Raji (cell line): ENCODE data around the gene TLX1.

Source experiments
- POLR2A ChIP-seq: IDR thresholded peaks from 2 replicates; pipeline ENCODE4 v1.6.1; 2011; ENCODE audit warnings: low read depth, low read length, control low read depth; ENCODE audit not compliant: insufficient read depth

Gene TLX1

GRCh38 chr10:101123815-101124617, 7.1 kb upstream of the TLX1 start:
- TF ChIP-seq POLR2A = no peak

GRCh38 chr10:101124933-101125332, 6.2 kb upstream of the TLX1 start:
- no peak for TF ChIP-seq POLR2A

- no peak for TF ChIP-seq POLR2A
These were observed 4.1 kb upstream of the TLX1 start for GRCh38 chr10:101126684-101127628.

DNA sequence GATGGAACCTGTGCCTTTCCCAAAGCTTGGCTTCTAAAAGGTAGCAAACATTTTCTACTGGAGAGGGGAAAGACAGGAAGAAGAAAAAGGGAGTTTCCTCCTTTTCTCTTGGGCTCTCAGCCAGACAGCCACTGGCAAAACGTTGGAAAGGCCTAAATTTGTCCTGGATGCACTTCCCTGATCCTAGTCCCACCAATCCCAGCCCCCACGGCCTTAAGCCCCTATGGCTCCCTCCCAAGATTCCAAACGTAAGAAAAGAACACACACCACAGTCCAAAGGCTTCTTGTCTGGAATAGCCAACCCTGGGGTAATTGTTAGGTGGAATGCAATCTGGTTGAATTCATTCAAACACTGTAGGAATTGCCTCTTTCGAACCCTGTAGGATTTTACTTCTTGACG, 959 bp upstream of the TLX1 start:
- TF ChIP-seq POLR2A = no peak

GRCh38 chr10:101131962-101132635, 999 bp downstream of the TLX1 start:
- TF ChIP-seq POLR2A = no peak

DNA sequence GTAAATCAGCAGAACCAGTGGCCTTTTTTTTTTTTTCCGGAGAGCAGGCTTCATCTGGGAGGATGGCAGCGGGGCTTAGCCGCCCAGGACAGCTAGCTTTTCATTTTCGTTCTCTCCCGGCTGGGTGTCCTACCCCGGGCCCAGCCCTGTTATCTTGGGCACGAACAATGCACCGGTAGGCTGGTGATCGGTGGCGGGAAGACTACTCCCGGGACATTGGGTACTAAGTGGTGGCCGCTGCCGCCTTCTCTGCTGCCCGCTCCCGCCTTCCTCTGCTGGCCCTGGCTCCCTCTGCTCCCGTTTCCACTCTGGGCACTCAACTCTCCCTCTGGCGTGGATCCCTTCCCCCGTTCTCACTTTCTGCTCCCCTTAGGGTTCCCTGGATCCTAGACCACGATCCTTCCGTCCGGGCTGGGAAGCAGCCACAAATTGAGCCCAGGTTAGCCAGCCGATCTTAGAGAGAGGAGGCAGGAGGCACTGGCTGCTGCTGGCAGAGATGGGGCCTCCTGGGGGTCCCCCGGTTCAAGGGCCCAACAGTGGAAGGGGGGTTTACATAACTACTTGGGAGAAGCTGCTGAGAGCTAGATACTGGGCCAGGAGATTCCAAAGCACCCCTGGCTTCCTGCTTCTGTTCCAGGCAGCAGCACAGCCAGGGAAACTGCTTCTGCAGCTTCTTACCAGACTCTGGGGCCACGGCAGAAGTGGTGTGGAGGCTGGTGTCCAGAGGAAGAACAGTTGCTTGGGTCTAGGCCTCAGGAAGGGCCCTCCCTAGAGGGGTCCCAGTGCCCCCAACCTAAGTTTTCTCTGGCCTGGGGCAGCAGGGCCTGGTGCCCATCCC, 1.8 kb downstream of the TLX1 start:
- TF ChIP-seq POLR2A = no peak

DNA sequence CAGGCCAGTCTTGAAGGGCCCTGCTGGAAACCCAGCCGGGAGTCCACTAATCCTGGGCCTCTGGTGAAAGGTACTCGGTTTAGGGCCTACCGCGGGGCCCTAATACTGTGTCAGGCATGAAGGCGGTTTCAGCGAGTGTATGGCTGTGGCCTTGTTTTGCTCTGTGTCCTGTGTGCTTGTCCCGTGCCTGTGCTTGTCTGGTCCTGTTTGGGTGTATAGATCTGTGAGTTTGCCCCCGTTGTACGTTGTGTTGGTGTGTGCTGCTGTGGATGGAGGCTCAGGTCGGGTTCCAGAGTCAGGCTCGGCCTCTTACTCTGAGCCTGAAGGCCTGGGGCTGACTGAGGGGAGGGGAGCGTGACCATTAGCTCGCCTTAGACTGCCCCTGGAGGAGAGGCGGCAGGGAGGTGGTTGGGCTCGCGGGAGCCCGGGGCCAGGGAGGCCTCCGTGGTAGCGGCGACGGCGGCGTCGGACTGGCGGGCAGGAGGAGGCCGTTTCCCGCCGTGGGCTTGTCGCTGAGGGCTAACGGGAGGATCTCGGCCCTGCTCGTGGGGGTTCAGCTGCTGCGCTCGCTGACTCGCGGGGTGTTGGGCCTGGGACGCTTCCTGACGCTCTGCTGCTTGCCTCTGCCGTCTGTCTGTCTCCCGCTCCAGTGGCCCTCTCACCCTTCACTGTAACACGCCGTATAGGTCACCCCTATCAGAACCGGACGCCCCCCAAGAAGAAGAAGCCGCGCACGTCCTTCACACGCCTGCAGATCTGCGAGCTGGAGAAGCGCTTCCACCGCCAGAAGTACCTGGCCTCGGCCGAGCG, 2.6 kb downstream of the TLX1 start:
- no peak for TF ChIP-seq POLR2A

DNA sequence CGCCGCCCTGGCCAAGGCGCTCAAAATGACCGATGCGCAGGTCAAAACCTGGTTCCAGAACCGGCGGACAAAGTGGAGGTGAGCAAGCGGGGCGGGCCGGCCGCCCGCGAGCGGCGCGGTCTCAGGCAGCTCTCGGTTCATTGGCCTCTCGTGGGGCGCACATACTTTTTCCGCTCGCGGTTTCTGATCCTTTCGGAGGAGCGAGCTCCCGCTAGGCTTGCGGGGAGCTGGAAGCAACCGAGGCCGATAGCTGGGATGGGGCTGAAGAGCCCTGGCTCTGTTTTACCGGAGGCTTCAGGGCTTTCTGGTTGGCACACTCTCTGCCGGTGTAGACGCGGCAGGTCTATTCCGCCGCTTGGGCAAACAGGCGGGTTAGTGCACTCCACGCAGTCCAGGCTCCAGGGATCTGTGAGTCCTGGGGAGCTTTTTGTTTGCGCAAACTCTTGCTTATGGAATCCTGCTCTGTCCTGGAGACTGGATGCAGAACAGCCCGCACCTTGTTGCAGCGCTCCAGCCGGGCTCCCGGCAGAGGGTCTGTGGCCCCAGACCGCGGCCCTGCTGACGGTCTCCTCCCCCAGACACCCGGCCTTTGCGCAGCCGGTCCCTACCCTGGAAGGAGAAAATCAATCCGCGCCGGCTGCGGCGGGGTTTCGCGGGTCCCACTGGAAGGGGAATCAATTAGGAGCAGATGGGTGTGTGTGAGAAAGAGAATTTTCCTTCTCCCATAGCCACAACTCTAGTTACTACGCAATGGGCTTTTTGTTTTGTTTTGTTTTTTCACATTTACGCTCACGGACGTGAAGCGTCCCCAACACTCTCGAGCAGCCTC, 3.4 kb downstream of the TLX1 start:
- no peak for TF ChIP-seq POLR2A

DNA sequence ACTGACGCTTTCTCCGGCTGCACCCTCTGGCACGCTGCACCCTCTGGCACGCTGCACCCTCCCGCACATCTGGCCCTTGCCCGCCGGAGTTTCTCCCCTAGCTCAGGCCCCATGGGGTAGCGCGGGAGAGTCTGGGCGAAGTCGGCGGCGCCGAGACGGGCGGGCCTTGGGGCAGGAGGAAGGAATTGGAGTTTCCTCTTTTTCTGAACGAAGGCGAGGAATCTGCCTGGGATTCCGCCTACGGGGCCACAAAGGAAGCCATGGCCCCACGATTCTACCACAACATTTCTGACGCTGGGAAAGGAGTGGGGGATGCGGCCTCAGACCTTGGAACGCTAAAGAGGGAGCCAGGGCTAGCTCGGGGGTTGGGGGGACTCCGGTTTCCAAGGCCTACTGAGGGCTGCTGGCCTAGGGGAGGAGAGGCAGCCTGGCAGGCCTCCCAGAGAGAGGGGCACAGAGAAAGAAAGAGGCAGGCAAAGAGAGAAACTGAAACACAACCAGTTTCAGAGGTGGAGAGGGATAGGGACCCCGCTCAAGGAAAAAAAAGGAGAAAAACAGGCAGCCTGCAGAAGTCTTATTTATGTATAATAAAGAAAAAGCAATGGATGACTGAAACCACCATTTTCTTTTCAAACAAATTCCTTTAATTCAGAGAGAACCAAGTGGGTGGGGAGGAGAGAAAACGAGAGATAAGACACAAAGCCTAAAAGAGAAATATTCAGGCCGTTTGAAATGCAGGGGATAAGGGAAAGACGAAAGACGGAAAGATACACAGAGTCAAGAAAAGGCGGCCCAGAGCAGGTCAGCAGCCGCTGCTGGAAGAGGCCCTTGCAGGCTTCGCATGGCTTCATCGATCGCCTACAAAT, 4.3 kb downstream of the TLX1 start:
- no peak for TF ChIP-seq POLR2A

DNA sequence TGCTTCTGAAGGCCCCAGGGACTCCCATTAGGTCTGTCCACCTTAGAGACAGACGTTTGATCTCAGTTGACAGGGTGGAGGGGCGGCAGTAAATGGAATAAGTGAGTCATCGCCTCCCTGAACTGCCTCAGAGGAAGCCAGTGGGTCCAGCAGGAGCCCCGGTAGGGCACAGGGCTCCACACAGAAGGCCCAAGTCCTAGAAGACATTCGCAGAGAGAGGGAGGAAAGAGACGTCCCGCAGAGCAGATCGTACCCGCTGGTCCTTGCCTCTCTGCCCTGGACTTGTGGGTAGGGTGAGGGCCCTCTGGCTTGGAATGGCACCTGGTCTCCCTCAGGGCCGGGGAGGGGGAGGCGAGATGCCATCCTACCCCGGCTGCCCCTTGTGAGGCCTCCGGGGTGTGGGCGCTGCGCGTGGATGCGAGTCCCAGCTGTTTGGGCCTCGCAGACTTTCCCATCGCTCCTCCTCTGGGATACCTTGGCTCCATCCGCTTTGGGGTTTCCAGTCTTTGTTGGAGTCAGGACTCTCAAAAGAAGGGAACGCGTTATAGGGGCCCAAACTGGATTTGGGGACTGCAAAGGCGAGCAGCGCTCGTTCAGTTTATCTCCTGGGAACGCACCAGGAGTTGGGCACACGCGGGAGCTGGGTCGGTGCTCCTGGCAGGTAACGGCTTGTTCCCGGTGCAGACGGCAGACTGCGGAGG, 5.1 kb downstream of the TLX1 start:
- no peak for TF ChIP-seq POLR2A

DNA sequence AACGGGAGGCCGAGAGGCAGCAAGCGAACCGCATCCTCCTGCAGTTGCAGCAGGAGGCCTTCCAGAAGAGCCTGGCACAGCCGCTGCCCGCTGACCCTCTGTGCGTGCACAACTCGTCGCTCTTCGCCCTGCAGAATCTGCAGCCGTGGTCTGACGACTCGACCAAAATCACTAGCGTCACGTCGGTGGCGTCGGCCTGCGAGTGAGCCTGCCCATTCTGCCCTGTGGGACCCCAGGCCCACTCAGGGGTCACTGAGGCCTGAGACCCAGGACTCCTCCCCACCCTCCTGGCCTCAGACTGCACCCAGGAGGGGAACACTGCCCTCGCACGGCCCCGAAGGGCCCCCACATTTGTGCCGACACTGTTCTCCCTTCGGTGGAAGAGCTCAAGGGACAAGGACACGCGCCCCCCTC, 5.6 kb downstream of the TLX1 start:
- TF ChIP-seq POLR2A = no peak
